ENCODE results near the gene TMEM14A.

GRCh38 chr6:52650941-52651340 lies 20.0 kb upstream of the TMEM14A start:
- TF ChIP-seq CTCF (IDR thresholded peaks at IDR 0.05) (no peak), POLR2AphosphoS5 (IDR thresholded peaks at IDR 0.05) (no peak), POLR2A (IDR thresholded peaks at IDR 0.05) (no peak)
